ENCODE results near the gene SCRT2. TPM values are rescaled to one million over a fixed set of nuclear protein-coding genes. Genes with fewer than 3 reads are reported as not detected.

SCRT2 gene
- total RNA-seq, 1 experiment from 2014 or later: 0.20 TPM

DNA sequence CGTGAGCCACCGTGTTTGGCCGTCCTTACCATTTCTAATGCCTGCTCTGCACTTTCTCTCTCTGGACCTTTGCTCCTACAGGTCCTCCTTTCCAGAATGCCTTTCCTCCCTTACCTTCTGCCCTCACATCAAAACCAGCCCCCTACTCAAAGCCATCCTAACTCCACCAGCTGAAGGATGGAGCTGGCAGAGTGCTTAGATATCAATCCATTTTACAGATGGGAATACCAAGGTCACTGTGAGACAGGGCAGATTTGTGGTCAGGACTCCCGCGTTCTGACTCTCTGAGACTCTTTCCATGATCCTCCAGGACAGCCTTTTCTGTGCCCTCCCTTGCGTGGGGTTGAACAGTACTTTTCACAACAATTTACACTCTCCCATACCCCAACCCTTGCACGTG lies 41.7 kb upstream of the SCRT2 start:
- Mint-ChIP-seq H3K27ac (no peak overlapping the region), H3K4me1 (peaks cover 10% of the 10 kb centered on the region), H3K27me3 (ENCODE audit: low read depth) (peaks cover 14% of the 10 kb centered on the region; the same call in 1 of the 2 replicates), H3K9me3 (peaks cover 7% of the 10 kb centered on the region), H3K36me3 (peaks cover 3% of the 10 kb centered on the region; the same call in 1 of the 2 replicates), H3K4me3 (no peak overlapping the region)
- DNase-seq (ENCODE audit: low spot score) (no peak), ATAC-seq (no peak)
- ChIA-PET CTCF (interaction anchor here (1.3 to 1.5 kb wide), 2 partner anchors 11 to 363 kb away, joined by 4 to 5 read pairs; no protein-coding TSS in a partner anchor), POLR2A (no interaction called here)
- TF ChIP-seq ATF3 (CRISPR knock-in tag; conservative IDR thresholded peaks at IDR 0.05): no peak
- TF ChIP-seq, protein P1, sequence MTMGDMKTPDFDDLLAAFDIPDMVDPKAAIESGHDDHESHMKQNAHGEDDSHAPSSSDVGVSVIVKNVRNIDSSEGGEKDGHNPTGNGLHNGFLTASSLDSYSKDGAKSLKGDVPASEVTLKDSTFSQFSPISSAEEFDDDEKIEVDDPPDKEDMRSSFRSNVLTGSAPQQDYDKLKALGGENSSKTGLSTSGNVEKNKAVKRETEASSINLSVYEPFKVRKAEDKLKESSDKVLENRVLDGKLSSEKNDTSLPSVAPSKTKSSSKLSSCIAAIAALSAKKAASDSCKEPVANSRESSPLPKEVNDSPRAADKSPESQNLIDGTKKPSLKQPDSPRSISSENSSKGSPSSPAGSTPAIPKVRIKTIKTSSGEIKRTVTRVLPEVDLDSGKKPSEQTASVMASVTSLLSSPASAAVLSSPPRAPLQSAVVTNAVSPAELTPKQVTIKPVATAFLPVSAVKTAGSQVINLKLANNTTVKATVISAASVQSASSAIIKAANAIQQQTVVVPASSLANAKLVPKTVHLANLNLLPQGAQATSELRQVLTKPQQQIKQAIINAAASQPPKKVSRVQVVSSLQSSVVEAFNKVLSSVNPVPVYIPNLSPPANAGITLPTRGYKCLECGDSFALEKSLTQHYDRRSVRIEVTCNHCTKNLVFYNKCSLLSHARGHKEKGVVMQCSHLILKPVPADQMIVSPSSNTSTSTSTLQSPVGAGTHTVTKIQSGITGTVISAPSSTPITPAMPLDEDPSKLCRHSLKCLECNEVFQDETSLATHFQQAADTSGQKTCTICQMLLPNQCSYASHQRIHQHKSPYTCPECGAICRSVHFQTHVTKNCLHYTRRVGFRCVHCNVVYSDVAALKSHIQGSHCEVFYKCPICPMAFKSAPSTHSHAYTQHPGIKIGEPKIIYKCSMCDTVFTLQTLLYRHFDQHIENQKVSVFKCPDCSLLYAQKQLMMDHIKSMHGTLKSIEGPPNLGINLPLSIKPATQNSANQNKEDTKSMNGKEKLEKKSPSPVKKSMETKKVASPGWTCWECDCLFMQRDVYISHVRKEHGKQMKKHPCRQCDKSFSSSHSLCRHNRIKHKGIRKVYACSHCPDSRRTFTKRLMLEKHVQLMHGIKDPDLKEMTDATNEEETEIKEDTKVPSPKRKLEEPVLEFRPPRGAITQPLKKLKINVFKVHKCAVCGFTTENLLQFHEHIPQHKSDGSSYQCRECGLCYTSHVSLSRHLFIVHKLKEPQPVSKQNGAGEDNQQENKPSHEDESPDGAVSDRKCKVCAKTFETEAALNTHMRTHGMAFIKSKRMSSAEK (CRISPR knock-in tag; IDR thresholded peaks at IDR 0.05; ENCODE audit: borderline replicate concordance): no peak
- no peak for TF ChIP-seq FOXP1 (CRISPR knock-in tag; IDR thresholded peaks at IDR 0.05; ENCODE audit: borderline replicate concordance)
- no peak for TF ChIP-seq ZNF425 (CRISPR knock-in tag; conservative IDR thresholded peaks at IDR 0.05)
- no peak for TF ChIP-seq JAZF1 (CRISPR knock-in tag; IDR thresholded peaks at IDR 0.05)
- no peak for TF ChIP-seq ETV6 (CRISPR knock-in tag; IDR thresholded peaks at IDR 0.05)
- TF ChIP-seq E2F5 (CRISPR knock-in tag; IDR thresholded peaks at IDR 0.05): no peak
- no peak for TF ChIP-seq ELF4 (CRISPR knock-in tag; IDR thresholded peaks at IDR 0.05; ENCODE audit: low read depth)
- TF ChIP-seq, protein P2, sequence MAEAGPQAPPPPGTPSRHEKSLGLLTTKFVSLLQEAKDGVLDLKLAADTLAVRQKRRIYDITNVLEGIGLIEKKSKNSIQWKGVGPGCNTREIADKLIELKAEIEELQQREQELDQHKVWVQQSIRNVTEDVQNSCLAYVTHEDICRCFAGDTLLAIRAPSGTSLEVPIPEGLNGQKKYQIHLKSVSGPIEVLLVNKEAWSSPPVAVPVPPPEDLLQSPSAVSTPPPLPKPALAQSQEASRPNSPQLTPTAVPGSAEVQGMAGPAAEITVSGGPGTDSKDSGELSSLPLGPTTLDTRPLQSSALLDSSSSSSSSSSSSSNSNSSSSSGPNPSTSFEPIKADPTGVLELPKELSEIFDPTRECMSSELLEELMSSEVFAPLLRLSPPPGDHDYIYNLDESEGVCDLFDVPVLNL (CRISPR knock-in tag; IDR thresholded peaks at IDR 0.05; ENCODE audit: borderline replicate concordance, low read depth): no peak
- no peak for TF ChIP-seq MLX (CRISPR knock-in tag; IDR thresholded peaks at IDR 0.05)
- TF ChIP-seq USF1 (CRISPR knock-in tag; IDR thresholded peaks at IDR 0.05): no peak
- TF ChIP-seq FOXJ3 (CRISPR knock-in tag; IDR thresholded peaks at IDR 0.05; ENCODE audit: borderline replicate concordance): no peak
- TF ChIP-seq KAT7 (CRISPR knock-in tag; IDR thresholded peaks at IDR 0.05; ENCODE audit: borderline replicate concordance): no peak
- TF ChIP-seq ZNF138 (CRISPR knock-in tag; conservative IDR thresholded peaks at IDR 0.05): no peak
- TF ChIP-seq SMAD3 (CRISPR knock-in tag; IDR thresholded peaks at IDR 0.05; ENCODE audit: borderline replicate concordance): no peak
- no peak for TF ChIP-seq E2F1 (CRISPR knock-in tag; IDR thresholded peaks at IDR 0.05)
- TF ChIP-seq, protein P3, sequence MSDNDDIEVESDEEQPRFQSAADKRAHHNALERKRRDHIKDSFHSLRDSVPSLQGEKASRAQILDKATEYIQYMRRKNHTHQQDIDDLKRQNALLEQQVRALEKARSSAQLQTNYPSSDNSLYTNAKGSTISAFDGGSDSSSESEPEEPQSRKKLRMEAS (CRISPR knock-in tag; IDR thresholded peaks at IDR 0.05): no peak
- TF ChIP-seq ATF1 (CRISPR knock-in tag; IDR thresholded peaks at IDR 0.05): no peak
